GM12873 (cell line): ENCODE measurements around the gene GRHPR.
A peak's percentile ranks its signal among the peaks of the same experiment; 100 is the strongest.

Experiments
- CTCF ChIP-seq: IDR thresholded peaks from 2 replicates; pipeline ENCODE4 v1.5.1; 2012; ENCODE audit warnings: low read depth, mild to moderate bottlenecking, moderate library complexity, low read length, control low read depth; ENCODE audit not compliant: insufficient read depth; ENCODE audit errors: missing control alignments

GRHPR gene

GRCh38 chr9:37466037-37466709 is 43.7 kb downstream of the GRHPR start:
- no peak for TF ChIP-seq CTCF

- no peak for TF ChIP-seq CTCF
Measured at GRCh38 chr9:37468620-37469019, 46.1 kb downstream of the GRHPR start.

DNA sequence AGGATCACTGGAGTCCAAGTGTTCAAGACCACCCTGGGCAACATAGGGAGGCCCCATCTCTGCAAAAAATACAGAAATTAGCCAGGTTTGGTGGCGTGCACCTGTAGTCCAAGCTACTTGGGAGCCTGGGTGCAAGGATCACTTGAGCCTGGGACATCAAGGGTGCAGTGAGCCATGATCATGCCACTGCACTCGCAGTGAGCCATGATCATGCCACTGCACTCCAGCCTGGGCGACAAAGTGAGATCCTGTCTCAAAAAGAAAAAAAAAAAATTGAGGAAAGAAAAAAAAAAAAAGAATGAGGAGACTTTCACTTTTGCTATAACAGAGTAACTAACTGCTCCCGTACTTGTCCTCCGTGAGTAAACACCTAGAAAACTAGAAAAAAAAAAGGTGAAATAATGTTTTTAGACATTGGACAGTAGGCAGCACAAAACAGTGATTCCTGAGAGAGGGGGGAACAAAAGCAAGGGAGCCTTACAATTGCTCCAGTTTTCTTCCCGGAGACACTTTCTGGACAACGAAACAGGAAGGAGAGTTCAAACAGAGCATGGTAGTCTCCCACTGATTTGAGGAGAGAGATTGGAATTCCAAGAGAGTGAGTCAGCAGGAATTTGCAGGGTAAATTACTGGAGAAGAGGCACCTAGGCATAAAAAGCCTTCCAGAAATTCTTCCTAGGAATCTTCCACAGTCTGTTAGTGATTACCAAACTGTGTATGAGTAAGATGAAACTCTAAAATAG is 49.6 kb downstream of the GRHPR start:
- TF ChIP-seq CTCF: no peak

- no peak for TF ChIP-seq CTCF
Measured at GRCh38 chr9:37474438-37474837, 51.9 kb downstream of the GRHPR start.

- TF ChIP-seq CTCF: no peak
Measured at GRCh38 chr9:37476930-37477329, 54.4 kb downstream of the GRHPR start.

DNA sequence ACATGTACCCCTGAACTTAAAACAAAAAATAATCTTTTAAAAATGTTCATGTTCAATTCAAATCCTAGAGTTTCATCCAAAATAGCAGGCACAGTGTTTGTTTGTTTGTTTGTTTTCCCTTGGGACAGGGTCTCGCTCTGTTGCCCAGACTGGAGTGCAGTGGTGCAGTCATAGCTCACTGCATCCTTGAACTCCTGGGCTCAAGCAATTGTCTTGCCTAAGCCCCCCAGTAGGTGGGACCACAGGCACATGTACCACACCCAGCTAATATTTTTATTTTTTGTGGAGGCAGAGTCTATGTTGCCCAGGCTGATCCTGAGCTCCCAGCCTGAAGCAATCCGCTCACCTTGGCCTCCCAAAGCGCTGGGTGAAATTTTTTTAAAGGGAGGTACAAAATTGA is 58.3 kb downstream of the GRHPR start:
- peak; percentile 16 for TF ChIP-seq CTCF

GRCh38 chr9:37485389-37486255 is 63.1 kb downstream of the GRHPR start, which contains the start of gene POLR1E:
Gene POLR1E, plus strand, starts transcription at chr9:37485948. Its CDS starts 100 bp downstream, at chr9:37486048.
- no peak for TF ChIP-seq CTCF
